ENCODE results near the gene GSTP1. TPM values are rescaled to one million over a fixed set of nuclear protein-coding genes. Genes with fewer than 3 reads are reported as not detected.

The GSTP1 gene
- total RNA-seq, 1 experiment from 2014 or later = 893 TPM

Other genes with a start within 250 kb of the GSTP1 start
- 44.2 TPM for gene POLD4, start 230.3 kb upstream of the GSTP1 start, total RNA-seq (2021; ENCODE audit: unreplicated experiment)
- gene CLCF1, start 210.2 kb upstream of the GSTP1 start, total RNA-seq (2021; ENCODE audit: unreplicated experiment) = 12.2 TPM
- 49.8 TPM for gene RAD9A, start 191.8 kb upstream of the GSTP1 start, total RNA-seq (2021; ENCODE audit: unreplicated experiment)
- gene PPP1CA, start 182.0 kb upstream of the GSTP1 start, total RNA-seq (2021; ENCODE audit: unreplicated experiment) = 238 TPM
- gene TBC1D10C, start 179.7 kb upstream of the GSTP1 start, total RNA-seq (2021; ENCODE audit: unreplicated experiment) = 0.39 TPM
- 1.0 TPM for gene CARNS1, start 168.1 kb upstream of the GSTP1 start, total RNA-seq (2021; ENCODE audit: unreplicated experiment)
- gene RPS6KB2, start 155.3 kb upstream of the GSTP1 start, total RNA-seq (2021; ENCODE audit: unreplicated experiment) = 54.1 TPM
- 1.4 TPM for gene PTPRCAP, start 146.1 kb upstream of the GSTP1 start, total RNA-seq (2021; ENCODE audit: unreplicated experiment)
- gene CORO1B, start 140.3 kb upstream of the GSTP1 start, total RNA-seq (2021; ENCODE audit: unreplicated experiment) = 94.5 TPM
- gene GPR152, start 131.1 kb upstream of the GSTP1 start, total RNA-seq (2021; ENCODE audit: unreplicated experiment) = not detected
- gene CABP4, start 128.5 kb upstream of the GSTP1 start, total RNA-seq (2021; ENCODE audit: unreplicated experiment) = not detected
- gene TMEM134, start 114.6 kb upstream of the GSTP1 start, total RNA-seq (2021; ENCODE audit: unreplicated experiment) = 44.2 TPM
- 61.0 TPM for gene AIP, start 100.8 kb upstream of the GSTP1 start, total RNA-seq (2021; ENCODE audit: unreplicated experiment)
- gene PITPNM1, start 78.4 kb upstream of the GSTP1 start, total RNA-seq (2021; ENCODE audit: unreplicated experiment) = 79.5 TPM
- gene CDK2AP2, start 75.7 kb upstream of the GSTP1 start, total RNA-seq (2021; ENCODE audit: unreplicated experiment) = 53.6 TPM
- gene CABP2, start 60.4 kb upstream of the GSTP1 start, total RNA-seq (2021; ENCODE audit: unreplicated experiment) = not detected
- 242 TPM for gene NDUFV1, start 23.1 kb downstream of the GSTP1 start, total RNA-seq (2021; ENCODE audit: unreplicated experiment)
- 18.7 TPM for gene NUDT8, start 46.1 kb downstream of the GSTP1 start, total RNA-seq (2021; ENCODE audit: unreplicated experiment)
- gene TBX10, start 56.0 kb downstream of the GSTP1 start, total RNA-seq (2021; ENCODE audit: unreplicated experiment) = not detected
- gene ACY3, start 66.9 kb downstream of the GSTP1 start, total RNA-seq (2021; ENCODE audit: unreplicated experiment) = 0.30 TPM
- gene ALDH3B2, start 90.8 kb downstream of the GSTP1 start, total RNA-seq (2021; ENCODE audit: unreplicated experiment) = not detected

All from HCT116 (cell line).